CD8-positive, alpha-beta memory T cell (primary cell): ENCODE data around the gene CGRRF1. TPM values are rescaled to one million over a fixed set of nuclear protein-coding genes. Genes with fewer than 3 reads are reported as not detected.

Source experiments
- CTCF ChIA-PET: fragments of 350-600 bp; sonication (Branson Sonifier 250); formaldehyde crosslinking; loops from one replicate; lab custom pipeline; 2021; ENCODE audit warnings: antibody characterized with exemption; lab: Charles Lee
- POLR2A ChIA-PET: fragments of 350-600 bp; sonication (Branson Sonifier 250); formaldehyde crosslinking; loops from one replicate; lab custom pipeline; 2021; ENCODE audit warnings: antibody characterized with exemption; lab: Charles Lee
- DNase-seq, 5 donors: peaks; one replicate each; pipeline versions ENCODE4 v3.0.0 to v3.0.0-alpha.2; 2020 to 2022; ENCODE audit warnings: mixed read lengths in 1 of 5
- H3K27ac ChIP-seq: one replicate; pipeline ENCODE4 v1.7.0; 2013; ENCODE audit warnings: low read depth, mild to moderate bottlenecking, low read length, moderate library complexity
- H3K27me3 ChIP-seq: 2 replicates; pipeline ENCODE4 v1.7.0; 2013; ENCODE audit warnings: low read length, mild to moderate bottlenecking; ENCODE audit not compliant: insufficient read depth, poor library complexity, severe bottlenecking
- H3K36me3 ChIP-seq: 2 replicates; pipeline ENCODE4 v1.7.0; 2013; ENCODE audit warnings: mild to moderate bottlenecking, low read length, moderate library complexity; ENCODE audit not compliant: insufficient read depth
- H3K4me1 ChIP-seq: 2 replicates; pipeline ENCODE4 v1.7.0; 2013; ENCODE audit warnings: mild to moderate bottlenecking, low read length, moderate library complexity; ENCODE audit not compliant: insufficient read depth
- H3K4me3 ChIP-seq: 2 replicates; pipeline ENCODE4 v1.7.0; 2013; ENCODE audit warnings: mild to moderate bottlenecking, low read length
- H3K9me3 ChIP-seq: 2 replicates; pipeline ENCODE4 v1.7.0; 2013; ENCODE audit warnings: mild to moderate bottlenecking, low read length
- H3K27ac Mint-ChIP-seq, 8 donors: one replicate each; pipeline ENCODE4 v1.8.0; 2020 to 2021; ENCODE audit warnings: mixed read lengths in 8 of 8, mild to moderate bottlenecking in 6 of 8, inconsistent platforms in 3 of 8, moderate library complexity in 3 of 8
- H3K27me3 Mint-ChIP-seq, 2 donors: one replicate each; pipeline ENCODE4 v1.8.0; 2020 to 2021; ENCODE audit warnings: mixed read lengths in 2 of 2, mild to moderate bottlenecking in 1 of 2, moderate library complexity in 1 of 2
- H3K36me3 Mint-ChIP-seq, 3 donors: one replicate each; pipeline ENCODE4 v1.8.0; 2020 to 2021; ENCODE audit warnings: mixed read lengths in 3 of 3, inconsistent platforms in 1 of 3, mild to moderate bottlenecking in 1 of 3
- H3K4me1 Mint-ChIP-seq, 3 donors: one replicate each; pipeline ENCODE4 v1.8.0; 2020 to 2021; ENCODE audit warnings: mixed read lengths in 3 of 3, inconsistent platforms in 1 of 3, mild to moderate bottlenecking in 1 of 3
- H3K4me3 Mint-ChIP-seq, 7 donors: one replicate each; pipeline ENCODE4 v1.8.0; 2020 to 2021; ENCODE audit warnings: mixed read lengths in 7 of 7, mild to moderate bottlenecking in 6 of 7, moderate library complexity in 4 of 7, inconsistent platforms in 2 of 7
- H3K9me3 Mint-ChIP-seq, 5 donors: one replicate each; pipeline ENCODE4 v1.8.0; 2020 to 2022; ENCODE audit warnings: mixed read lengths in 5 of 5, mild to moderate bottlenecking in 3 of 5, moderate library complexity in 2 of 5, inconsistent platforms in 1 of 5
- polyA plus RNA-seq: library from polyadenylated mRNA; unstranded; fragments of 300-500 nt; fragmentation: Illumina TruSeq; gene quantifications from one replicate; pipeline ENCODE4 v1.2.3, GENCODE V29; 2021
- total RNA-seq, 2 experiments: library from RNA; stranded (reverse); gene quantifications; one replicate each; pipeline ENCODE4 v1.2.3, GENCODE V29; 2021

Gene CGRRF1
- total and polyA plus RNA-seq, 3 experiments from 2014 or later: 13.3 to 27.3 (median 15.3) TPM

DNA sequence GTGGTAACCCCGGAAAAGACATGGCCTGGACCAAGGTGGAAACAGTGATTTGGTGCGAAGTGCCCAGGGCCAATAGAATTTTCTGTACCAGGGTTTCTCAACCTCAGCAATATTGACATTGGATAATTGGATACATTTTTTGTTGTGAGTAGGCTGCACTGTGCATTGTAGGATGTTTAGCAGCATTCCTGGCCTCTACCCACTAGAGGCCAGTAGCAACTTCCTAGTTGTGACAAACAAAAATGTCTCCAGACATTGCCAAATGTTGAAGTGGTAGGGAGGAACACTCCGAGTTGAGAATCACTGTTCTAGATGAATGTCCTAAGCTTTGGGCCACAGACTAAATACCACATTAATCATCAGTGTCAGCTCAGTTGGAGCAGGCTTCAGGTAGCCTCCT lies 6.2 kb upstream of the CGRRF1 start:
- Histone ChIP-seq H3K27ac (no peak overlapping the region), H3K27me3 (no peaks in the 10 kb centered on the region), H3K9me3 (no peaks in the 10 kb centered on the region), H3K36me3 (no peaks in the 10 kb centered on the region), H3K4me3 (no peak overlapping the region), H3K4me1 (no peaks in the 10 kb centered on the region)
- POLR2A ChIA-PET: no interaction called here
- no peak for DNase-seq
- no peaks in the 10 kb centered on the region for H3K9me3 Mint-ChIP-seq
- no peaks in the 10 kb centered on the region for H3K36me3 Mint-ChIP-seq
- H3K4me3 Mint-ChIP-seq: no peak overlapping the region
- CTCF ChIA-PET: no interaction called here
- H3K4me1 Mint-ChIP-seq: no peaks in the 10 kb centered on the region
- H3K27me3 Mint-ChIP-seq: peaks cover 12 to 31% of the 10 kb centered on the region in 2 donors
- no peak overlapping the region for H3K27ac Mint-ChIP-seq

DNA sequence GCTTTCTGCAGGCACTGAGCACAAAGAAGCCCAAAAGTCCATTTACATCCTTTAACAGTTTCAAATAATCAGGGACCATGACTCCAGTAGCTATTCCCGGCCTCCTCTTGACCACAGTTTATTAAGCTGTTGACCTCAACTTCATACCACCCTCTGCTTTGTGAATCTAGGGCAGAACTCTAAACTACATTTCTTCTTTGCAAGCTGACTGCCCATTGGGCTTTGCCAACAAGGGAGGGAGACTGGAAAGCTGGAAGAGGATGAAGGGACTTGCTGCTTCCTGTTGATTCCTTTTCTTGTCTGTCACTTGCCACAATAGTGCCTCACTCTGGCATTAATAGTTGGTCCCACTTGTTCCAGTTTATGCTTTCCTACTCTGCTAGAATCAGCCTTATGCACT lies 2.7 kb downstream of the CGRRF1 start:
- H3K4me1 Mint-ChIP-seq: peaks cover 61 to 80% (median 70%) of the 10 kb centered on the region in 3 donors
- Histone ChIP-seq H3K4me1 (peaks cover 32% of the 10 kb centered on the region), H3K27me3 (no peaks in the 10 kb centered on the region), H3K4me3 (no peak overlapping the region), H3K36me3 (no peaks in the 10 kb centered on the region), H3K9me3 (peaks cover 5% of the 10 kb centered on the region), H3K27ac (no peak overlapping the region)
- H3K27ac Mint-ChIP-seq: peak overlapping the region in 5 of 8 donors; percentile 9 to 71 (median 22)
- DNase-seq: no peak
- H3K4me3 Mint-ChIP-seq: peak overlapping the region in 5 of 7 donors; percentile 3 to 78 (median 37)
- ChIA-PET POLR2A (no interaction called here), CTCF (no interaction called here)
- H3K27me3 Mint-ChIP-seq: no peaks in the 10 kb centered on the region
- H3K9me3 Mint-ChIP-seq: peaks cover 4 to 14% (median 9%) of the 10 kb centered on the region in 5 donors
- H3K36me3 Mint-ChIP-seq: peaks cover 17 to 31% (median 17%) of the 10 kb centered on the region in 3 donors

DNA sequence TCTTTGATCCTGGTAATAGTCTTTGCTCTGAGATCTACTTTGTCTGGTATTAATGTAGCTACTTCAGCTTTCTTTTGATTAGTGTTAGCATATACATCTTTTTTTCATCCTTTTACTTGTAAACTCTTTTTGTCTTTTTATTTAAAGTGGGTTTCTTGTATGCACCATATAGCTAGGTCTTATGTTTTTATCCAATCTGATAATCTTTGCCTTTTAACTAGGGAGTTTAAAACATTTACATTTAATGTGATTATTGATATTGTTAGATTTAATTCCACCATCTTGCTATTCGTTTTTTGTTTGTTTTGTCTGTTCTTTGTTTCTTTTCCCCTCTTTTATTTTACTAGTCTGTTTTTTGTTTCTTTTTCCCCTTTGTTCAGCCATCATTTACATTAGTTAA lies 6.0 kb downstream of the CGRRF1 start:
- H3K4me3 ChIP-seq: no peak overlapping the region
- CTCF ChIA-PET: no interaction called here
- H3K4me1 ChIP-seq: peaks cover 21% of the 10 kb centered on the region
- POLR2A ChIA-PET: no interaction called here
- Mint-ChIP-seq H3K27me3 (no peaks in the 10 kb centered on the region), H3K9me3 (peaks cover 4 to 14% (median 9%) of the 10 kb centered on the region in 5 donors), H3K27ac (peak overlapping the region in 1 of 8 donors; percentile 92), H3K36me3 (peaks cover 17 to 41% (median 22%) of the 10 kb centered on the region in 3 donors), H3K4me3 (no peak overlapping the region), H3K4me1 (peaks cover 66 to 83% (median 74%) of the 10 kb centered on the region in 3 donors)
- DNase-seq: no peak
- no peaks in the 10 kb centered on the region for H3K36me3 ChIP-seq
- H3K27ac ChIP-seq: no peak overlapping the region
- no peaks in the 10 kb centered on the region for H3K27me3 ChIP-seq
- peaks cover 5% of the 10 kb centered on the region for H3K9me3 ChIP-seq

DNA sequence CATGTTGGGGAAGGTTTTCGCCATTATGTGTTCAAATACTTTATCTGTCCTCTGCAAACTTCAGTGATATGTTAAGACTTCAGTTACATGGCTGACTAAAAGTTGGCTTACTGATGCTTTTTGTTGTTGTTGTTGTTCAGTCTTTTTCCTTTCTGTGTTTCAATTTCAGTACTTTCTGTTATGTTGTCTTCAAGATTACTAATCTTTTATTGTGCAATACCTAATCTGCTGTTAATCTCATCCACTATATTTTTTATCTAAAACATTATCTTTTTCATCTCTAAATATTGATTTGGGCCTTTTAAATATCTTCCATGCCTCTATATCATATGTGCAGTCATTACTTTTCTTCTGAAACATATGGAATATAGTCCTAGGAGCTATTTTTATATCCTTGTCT lies 7.0 kb downstream of the CGRRF1 start:
- H3K36me3 Mint-ChIP-seq: peaks cover 17 to 41% (median 22%) of the 10 kb centered on the region in 3 donors
- H3K4me3 Mint-ChIP-seq: no peak overlapping the region
- no peaks in the 10 kb centered on the region for H3K36me3 ChIP-seq
- ChIA-PET POLR2A (no interaction called here), CTCF (no interaction called here)
- H3K27me3 Mint-ChIP-seq: no peaks in the 10 kb centered on the region
- H3K4me3 ChIP-seq: no peak overlapping the region
- H3K4me1 ChIP-seq: peaks cover 10% of the 10 kb centered on the region
- DNase-seq: no peak
- H3K27ac ChIP-seq: no peak overlapping the region
- H3K9me3 ChIP-seq: peaks cover 5% of the 10 kb centered on the region
- H3K4me1 Mint-ChIP-seq: peaks cover 56 to 75% (median 64%) of the 10 kb centered on the region in 3 donors
- H3K27me3 ChIP-seq: no peaks in the 10 kb centered on the region
- peaks cover 4 to 14% (median 9%) of the 10 kb centered on the region in 5 donors for H3K9me3 Mint-ChIP-seq
- H3K27ac Mint-ChIP-seq: no peak overlapping the region

DNA sequence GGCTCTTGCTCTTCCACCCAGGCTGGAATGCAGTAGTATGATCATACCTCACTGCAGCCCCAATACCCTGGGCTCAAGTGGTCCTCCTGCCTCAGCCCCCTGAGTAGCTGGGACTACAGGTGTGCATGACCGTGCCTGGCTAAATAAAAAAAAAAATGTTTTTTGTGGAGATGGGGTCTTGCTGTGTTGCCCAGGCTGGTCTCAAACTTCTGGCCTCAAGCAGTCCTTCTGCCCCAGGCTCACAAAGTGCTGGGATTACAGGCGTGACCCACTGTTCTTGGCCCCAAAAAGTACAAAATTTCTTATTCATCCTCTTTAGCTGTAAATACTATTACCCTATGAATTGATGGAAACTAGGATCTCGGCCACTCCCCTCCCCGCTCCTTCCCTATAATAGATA lies 14.7 kb downstream of the CGRRF1 start:
- POLR2A ChIA-PET: no interaction called here
- no peaks in the 10 kb centered on the region for H3K27me3 Mint-ChIP-seq
- Histone ChIP-seq H3K36me3 (peaks cover 8% of the 10 kb centered on the region), H3K4me1 (no peaks in the 10 kb centered on the region), H3K4me3 (no peak overlapping the region), H3K9me3 (no peaks in the 10 kb centered on the region), H3K27me3 (no peaks in the 10 kb centered on the region), H3K27ac (no peak overlapping the region)
- no peak overlapping the region for H3K27ac Mint-ChIP-seq
- peaks cover 9 to 15% (median 11%) of the 10 kb centered on the region in 3 donors for H3K4me1 Mint-ChIP-seq
- DNase-seq: no peak
- H3K36me3 Mint-ChIP-seq: peaks cover 0 to 70% (median 19%) of the 10 kb centered on the region in 3 donors
- CTCF ChIA-PET: no interaction called here
- no peaks in the 10 kb centered on the region for H3K9me3 Mint-ChIP-seq
- H3K4me3 Mint-ChIP-seq: no peak overlapping the region

DNA sequence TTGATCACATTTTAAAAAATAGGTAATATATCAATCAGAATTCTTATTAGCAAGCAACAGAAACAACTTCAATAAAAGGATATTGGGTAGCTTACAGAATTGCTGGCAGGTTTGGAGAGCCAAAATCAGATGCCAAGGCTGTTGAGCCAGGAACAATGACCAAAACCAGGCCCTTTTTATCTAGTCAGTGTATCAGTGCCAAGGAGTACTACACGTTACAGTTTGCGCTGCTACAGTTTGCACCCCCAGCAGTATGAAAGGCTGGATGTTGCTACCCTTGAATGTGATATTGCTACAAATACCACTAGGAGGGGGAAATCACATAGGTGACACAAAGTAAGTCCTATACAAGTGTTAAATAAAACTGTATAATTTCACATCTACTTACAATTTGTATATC lies 19.3 kb downstream of the CGRRF1 start:
- ChIA-PET CTCF (no interaction called here), POLR2A (no interaction called here)
- no peaks in the 10 kb centered on the region for H3K9me3 ChIP-seq
- H3K36me3 Mint-ChIP-seq: peaks cover 0 to 64% (median 11%) of the 10 kb centered on the region in 3 donors
- H3K27ac ChIP-seq: no peak overlapping the region
- no peak overlapping the region for H3K4me3 Mint-ChIP-seq
- peaks cover 0 to 5% (median 0%) of the 10 kb centered on the region in 3 donors for H3K4me1 Mint-ChIP-seq
- peaks cover 1% of the 10 kb centered on the region for H3K36me3 ChIP-seq
- H3K4me3 ChIP-seq: no peak overlapping the region
- DNase-seq: no peak
- no peaks in the 10 kb centered on the region for H3K9me3 Mint-ChIP-seq
- H3K4me1 ChIP-seq: no peaks in the 10 kb centered on the region
- no peaks in the 10 kb centered on the region for H3K27me3 Mint-ChIP-seq
- H3K27me3 ChIP-seq: no peaks in the 10 kb centered on the region
- no peak overlapping the region for H3K27ac Mint-ChIP-seq

DNA sequence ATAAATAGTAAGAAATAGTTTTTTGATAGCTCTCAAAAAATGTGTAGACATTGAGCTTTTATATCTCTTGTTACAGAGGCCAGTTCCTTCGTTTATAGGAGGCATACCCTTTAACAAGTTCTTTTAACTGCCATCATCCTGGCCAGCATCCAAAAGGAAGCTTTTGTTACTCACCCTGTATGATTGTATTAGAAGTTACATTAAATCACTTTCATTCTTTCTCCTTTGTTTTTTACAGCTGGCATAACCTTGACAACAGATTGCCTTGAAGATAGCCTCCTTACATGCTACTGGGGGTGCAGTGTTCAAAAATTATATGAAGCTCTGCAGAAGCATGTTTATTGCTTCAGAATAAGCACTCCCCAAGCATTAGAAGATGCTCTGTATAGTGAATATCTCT lies 20.1 kb downstream of the CGRRF1 start:
- H3K27ac Mint-ChIP-seq: no peak overlapping the region
- Histone ChIP-seq H3K4me1 (no peaks in the 10 kb centered on the region), H3K27ac (no peak overlapping the region), H3K27me3 (no peaks in the 10 kb centered on the region), H3K4me3 (no peak overlapping the region), H3K36me3 (no peaks in the 10 kb centered on the region), H3K9me3 (no peaks in the 10 kb centered on the region)
- no peak overlapping the region for H3K4me3 Mint-ChIP-seq
- POLR2A ChIA-PET: no interaction called here
- H3K4me1 Mint-ChIP-seq: peaks cover 0 to 5% (median 0%) of the 10 kb centered on the region in 3 donors
- CTCF ChIA-PET: no interaction called here
- H3K9me3 Mint-ChIP-seq: no peaks in the 10 kb centered on the region
- peaks cover 0 to 61% (median 9%) of the 10 kb centered on the region in 3 donors for H3K36me3 Mint-ChIP-seq
- H3K27me3 Mint-ChIP-seq: no peaks in the 10 kb centered on the region
- DNase-seq: no peak

DNA sequence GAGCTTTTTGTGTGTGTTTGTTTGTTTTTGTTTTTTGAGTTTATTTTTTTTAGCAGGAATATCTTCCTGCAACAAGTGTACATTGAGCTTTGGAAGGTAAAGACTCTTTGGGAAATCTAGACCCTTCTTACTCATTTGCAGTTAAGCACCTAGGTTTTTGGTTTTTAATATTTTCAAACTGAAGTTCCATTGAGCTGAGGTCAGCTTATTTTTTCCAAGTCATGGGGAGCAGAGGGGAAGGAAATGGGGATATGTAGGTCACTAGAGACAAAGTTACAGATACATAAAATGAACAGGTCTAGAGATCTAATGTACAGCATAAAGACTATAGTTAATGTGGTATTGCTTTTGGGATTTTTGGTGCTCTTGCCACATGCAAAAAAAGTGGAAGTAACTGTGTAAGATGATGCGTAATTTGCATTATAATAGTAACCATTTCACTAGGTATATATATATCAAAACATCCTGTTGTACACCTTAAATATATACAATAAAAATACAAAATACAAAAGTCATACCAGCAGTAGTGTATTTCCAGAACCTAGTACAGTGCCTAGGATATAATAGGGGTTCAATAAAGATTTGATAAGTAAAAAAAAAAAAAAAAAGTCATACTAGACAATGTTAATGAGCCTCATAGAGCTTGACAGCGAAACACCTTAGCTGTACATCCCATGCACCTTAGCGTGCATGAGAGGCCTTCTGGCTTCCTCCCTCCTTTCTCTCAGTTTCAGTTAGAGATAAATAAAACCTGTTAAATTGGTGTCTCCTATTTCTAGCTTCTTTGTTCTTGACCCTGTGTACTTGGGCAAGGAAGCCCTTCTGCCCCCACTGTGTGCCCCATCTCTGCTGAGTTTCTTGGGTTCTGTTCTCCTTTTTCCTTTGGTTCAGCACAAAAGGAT lies 22.7 kb downstream of the CGRRF1 start:
- Histone ChIP-seq H3K4me1 (no peaks in the 10 kb centered on the region), H3K27me3 (no peaks in the 10 kb centered on the region), H3K4me3 (no peak overlapping the region), H3K36me3 (no peaks in the 10 kb centered on the region), H3K27ac (no peak overlapping the region), H3K9me3 (no peaks in the 10 kb centered on the region)
- POLR2A ChIA-PET: no interaction called here
- Mint-ChIP-seq H3K27me3 (no peaks in the 10 kb centered on the region), H3K4me1 (peaks cover 0 to 5% (median 0%) of the 10 kb centered on the region in 3 donors), H3K9me3 (no peaks in the 10 kb centered on the region), H3K27ac (peak overlapping the region in 2 of 8 donors; percentile 43 to 59), H3K36me3 (peaks cover 0 to 55% (median 15%) of the 10 kb centered on the region in 3 donors), H3K4me3 (no peak overlapping the region)
- CTCF ChIA-PET: no interaction called here
- DNase-seq: no peak
